Epithelial cell of esophagus (primary cell): ENCODE results near the gene MIGA2.

Experiments used
- DNase-seq: peaks from one replicate; pipeline ENCODE4 v3.0.0; 2010; ENCODE audit warnings: low read depth
- H3K4me3 ChIP-seq: 2 replicates; pipeline ENCODE4 v1.5.1; 2011; ENCODE audit warnings: mild to moderate bottlenecking, low read length, control low read depth
- TF ChIP-seq, protein P1 (sequence below): IDR thresholded peaks from 2 replicates; pipeline ENCODE4 v1.5.1; 2011; ENCODE audit warnings: low read depth, mild to moderate bottlenecking, low read length, control low read depth, inconsistent platforms; ENCODE audit not compliant: insufficient read depth; ENCODE audit errors: missing control alignments

The MIGA2 gene

DNA sequence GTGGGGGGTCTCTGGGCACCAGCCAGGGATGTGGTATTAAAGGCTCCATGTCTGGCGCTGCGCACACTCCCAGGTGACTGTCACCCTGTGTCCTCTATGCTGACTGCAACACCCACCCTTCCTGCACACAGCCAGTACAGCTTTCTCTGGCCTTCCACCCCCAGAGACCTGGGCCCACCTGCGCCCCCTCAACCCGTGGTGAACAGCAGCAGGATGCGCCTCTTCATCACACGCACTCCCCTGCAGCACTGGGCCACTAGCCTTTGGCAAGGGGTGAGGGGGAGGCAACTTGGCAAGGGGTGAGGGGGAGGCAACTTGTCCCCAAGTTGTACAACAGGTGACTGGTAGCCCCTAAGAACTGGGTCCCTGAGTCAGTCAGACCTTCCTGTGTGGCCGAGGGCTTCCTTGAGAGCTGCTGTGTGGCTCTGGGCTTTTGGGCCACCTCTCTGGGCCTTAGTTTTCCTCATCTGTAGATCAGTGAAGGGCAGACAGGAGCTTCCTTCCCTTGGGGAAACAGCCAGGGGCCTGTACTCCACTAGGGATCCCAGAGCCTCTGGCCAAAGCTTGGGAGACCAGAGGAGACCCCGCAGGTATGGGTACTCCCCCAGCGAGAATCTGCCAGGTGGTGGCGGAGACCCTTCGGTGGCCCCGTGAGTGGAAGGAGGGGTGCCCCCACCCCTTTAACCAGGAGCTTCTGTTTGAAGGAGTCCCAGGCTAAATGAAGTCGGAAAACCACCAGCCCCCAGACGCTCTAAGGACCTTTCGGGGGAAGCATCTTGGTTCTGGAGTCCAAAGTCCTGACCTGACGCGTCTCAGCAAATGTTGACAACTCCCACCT is 69.7 kb downstream of the MIGA2 start:
- H3K4me3 ChIP-seq, result no peak overlapping the region
- TF ChIP-seq, protein P1, sequence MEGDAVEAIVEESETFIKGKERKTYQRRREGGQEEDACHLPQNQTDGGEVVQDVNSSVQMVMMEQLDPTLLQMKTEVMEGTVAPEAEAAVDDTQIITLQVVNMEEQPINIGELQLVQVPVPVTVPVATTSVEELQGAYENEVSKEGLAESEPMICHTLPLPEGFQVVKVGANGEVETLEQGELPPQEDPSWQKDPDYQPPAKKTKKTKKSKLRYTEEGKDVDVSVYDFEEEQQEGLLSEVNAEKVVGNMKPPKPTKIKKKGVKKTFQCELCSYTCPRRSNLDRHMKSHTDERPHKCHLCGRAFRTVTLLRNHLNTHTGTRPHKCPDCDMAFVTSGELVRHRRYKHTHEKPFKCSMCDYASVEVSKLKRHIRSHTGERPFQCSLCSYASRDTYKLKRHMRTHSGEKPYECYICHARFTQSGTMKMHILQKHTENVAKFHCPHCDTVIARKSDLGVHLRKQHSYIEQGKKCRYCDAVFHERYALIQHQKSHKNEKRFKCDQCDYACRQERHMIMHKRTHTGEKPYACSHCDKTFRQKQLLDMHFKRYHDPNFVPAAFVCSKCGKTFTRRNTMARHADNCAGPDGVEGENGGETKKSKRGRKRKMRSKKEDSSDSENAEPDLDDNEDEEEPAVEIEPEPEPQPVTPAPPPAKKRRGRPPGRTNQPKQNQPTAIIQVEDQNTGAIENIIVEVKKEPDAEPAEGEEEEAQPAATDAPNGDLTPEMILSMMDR, result no peak

DNA sequence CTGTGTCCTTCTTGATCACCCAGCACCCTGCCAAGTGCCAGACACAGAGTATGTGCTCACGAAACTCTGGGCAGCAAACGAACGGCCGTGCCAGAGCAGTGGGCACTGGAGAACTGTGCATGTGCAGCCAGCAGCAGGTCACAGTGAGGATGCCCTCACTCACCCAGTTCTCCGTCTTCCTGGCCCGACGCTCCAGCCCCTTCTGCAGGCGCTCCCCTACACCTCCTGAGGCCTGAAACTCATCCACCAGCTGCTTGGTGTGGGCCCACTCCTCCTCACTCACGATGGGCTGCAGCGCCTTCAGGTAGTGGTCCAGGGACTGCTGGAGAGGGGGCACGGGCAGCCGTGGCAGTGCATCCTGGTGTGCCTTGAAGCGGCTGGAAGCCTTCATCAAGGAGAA is 71.2 kb downstream of the MIGA2 start:
- TF ChIP-seq, protein P1, result no peak

More for the DNA sequence above, 69.7 kb downstream of the MIGA2 start:
- DNase-seq, result no peak

DNA sequence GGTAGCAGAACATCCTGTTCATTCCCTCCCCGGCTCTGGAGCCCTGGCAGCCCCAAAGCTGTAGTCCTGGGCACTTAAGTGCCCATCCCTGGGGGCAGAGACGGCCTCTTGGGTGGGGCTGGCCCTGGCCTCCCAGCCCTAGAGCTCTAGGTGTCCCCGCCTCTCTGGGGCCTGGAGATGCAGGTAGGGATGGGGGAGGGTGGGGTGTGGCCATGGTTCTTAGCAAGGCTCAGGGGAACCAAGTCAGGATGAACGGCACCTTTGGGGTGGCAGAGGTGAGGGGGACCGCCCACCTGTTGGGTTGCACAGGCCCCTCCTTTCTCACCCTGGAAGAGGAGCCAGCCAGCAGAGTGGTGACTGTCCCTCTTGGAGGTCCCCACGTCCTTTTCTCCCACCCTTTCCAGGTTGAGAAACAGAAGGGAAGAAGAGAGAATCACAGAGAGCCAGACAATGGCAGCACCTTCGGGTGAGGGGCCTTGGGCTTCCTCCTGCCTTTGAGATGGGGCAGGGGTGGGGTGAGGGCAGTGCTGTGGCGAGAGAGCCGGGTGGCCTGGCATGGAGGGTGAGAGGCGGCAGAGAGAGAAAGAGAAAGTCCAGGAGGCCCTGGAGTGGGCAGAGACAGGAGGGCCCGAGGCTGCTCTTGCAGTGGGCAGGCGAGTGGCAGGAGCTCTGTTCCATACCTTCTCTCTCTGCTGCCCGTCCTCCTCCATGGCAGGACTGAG is 71.8 kb downstream of the MIGA2 start:
- TF ChIP-seq, protein P1, result no peak
- H3K4me3 ChIP-seq, result no peak overlapping the region

More for the DNA sequence above, 71.2 kb downstream of the MIGA2 start:
- H3K4me3 ChIP-seq, result no peak overlapping the region
- DNase-seq, result no peak

DNA sequence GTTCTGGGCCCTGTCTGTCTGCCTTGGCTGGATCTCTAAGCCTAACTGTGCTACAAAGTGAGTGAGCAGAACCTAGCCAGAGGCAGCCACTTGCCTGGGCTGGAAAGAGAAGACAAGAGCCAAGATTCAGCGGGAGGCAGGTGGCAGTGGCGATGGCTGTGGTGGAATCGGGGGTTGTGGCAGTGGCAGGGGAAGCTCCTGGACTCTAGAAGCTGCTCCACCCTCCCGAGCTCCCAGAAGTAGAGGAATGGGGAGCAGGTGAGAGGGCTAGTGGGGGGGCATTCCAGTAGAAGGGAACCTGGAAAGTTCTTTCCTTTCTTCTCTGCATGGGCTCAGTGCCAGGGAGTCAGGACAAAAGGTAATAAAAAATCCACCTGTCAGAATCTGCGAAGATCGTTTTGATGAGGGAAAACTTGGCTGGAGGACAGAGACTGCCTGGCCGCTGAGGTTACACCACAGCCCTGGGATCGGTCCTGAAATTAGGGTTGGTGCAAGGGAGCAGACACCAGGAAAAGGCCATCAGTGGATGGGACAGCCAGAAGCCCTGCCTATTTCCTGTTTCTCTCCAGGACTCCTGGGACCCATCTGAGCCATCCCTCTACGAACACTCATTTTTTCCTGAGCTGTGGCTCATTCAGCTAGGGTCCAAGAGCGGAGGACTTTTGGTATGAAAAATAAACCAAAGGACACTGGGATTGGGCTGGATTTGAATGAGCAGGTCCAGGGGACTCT is 72.5 kb downstream of the MIGA2 start:
- H3K4me3 ChIP-seq, result no peak overlapping the region
- DNase-seq, result no peak
- TF ChIP-seq, protein P1, result no peak

More for the DNA sequence above, 71.8 kb downstream of the MIGA2 start:
- no peak for DNase-seq

DNA sequence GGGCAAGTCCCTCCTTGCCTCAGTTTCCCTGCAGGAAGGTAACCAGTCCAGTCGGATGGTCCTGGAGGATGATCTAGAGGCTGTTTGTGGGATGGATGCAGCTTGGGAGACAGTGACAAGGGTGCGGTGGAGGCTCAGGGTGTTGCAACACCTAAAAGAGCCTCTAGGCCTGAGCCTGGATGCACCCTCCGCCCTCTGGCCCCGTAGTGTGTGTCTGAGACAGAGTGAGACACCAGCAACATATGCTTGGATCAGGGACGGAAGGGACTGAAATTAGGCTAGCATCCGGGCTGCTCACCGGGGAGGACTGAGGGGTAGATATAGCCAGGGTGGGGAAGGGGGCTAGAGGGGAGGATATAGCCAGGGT is 73.1 kb downstream of the MIGA2 start:
- TF ChIP-seq, protein P1, result no peak
- no peak overlapping the region for H3K4me3 ChIP-seq
- peak; percentile 47 for DNase-seq

DNA sequence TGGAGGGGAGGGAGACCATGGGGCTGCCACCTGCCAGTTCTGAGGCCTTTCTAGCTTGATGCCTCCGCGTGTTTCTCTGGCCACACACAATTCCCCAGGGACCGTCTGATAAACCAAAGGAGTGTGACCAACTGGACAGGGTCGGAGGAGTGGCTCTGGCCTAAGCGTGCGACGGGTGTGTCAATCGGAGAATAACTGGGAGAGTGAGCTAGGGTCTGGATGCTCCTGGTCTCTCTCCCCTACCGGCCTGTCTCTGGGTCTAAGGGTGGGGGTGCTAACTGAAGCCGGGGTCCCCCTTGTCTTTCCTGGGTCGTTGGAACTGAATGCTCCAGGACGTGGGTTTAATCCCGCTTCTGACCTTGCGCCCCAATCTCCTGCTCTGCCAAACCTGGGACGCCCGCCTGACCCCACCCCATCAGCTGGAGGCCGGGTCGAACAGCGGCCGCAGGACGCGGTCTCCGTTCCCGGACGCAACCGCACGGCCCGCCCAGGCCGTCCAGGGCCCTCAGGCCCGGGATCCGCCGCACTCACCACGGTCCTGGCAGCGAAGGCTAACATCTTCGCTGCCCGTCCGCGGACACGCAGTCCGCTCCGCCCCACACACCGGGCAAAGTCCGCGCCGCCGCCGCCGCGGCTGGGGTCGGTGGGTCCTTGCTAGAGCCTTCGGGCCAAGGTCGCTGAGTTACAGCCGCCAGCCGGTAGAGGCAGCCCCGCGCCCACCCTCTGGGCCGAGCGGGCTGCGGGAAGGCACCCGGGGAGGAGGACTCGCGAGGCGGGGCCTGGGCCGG is 73.7 kb downstream of the MIGA2 start:
- TF ChIP-seq, protein P1, result no peak
- DNase-seq, result no peak
- peak overlapping the region; percentile 52 for H3K4me3 ChIP-seq
